Superior temporal gyrus (tissue), 1 donor: ENCODE results near the gene MRPS23.
"Not testable (repeated sequence)": the region's sequence is repeated elsewhere in the genome, so short reads cannot be mapped to it uniquely, and the experiment has no call there.

Experiments
- DNase-seq: peaks from one replicate; pipeline ENCODE4 v3.0.0-alpha.2; 2016; ENCODE audit errors: extremely low spot score

The MRPS23 gene

DNA sequence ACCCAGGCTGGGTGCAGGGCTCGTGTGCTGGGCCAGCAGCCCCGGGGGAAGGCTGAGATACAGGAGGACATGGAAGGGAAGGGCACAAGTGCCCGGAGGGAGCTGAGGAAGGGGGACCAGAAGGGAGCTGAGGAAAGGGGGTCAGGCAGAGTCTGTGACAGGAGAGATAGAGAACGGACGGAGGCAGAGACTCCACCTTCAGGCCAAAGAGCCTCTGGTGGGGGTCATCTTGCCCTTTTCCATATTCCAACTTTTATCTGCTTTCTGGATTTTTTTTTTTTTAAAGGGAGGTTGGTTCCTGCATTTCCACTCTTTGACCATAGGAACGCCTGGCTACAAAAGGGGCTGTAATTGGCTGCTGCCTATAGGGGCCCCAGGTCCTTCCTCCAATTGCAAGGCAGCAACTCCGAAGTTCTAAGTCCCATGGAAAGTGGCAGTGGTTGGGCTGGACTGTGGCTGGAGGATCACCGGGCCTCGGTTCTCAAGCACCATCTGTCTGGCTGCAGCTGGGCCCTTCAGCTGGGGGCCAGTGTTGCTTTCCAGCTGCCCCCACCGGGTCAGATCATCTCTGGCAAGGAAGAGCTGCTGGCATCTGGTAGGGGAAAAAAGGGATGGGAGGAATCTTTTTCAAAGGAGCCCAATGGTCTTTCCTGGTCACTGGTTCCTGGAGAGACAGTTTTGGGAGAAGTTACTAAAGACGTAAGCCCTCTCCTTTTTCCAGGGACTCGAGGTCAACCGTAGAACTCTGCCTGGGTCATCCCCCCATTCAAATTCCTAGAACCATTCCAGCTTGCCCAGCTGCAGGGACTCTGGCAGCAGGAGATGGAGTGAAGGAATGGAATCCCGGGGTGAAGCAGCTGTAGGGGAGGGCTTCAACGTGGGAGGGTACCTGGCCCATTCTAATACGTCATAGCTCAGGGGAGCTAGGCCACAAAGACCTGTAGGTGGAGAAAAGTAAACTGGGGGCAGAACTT is 13.1 kb upstream of the MRPS23 start:
- DNase-seq = peak; percentile 78

DNA sequence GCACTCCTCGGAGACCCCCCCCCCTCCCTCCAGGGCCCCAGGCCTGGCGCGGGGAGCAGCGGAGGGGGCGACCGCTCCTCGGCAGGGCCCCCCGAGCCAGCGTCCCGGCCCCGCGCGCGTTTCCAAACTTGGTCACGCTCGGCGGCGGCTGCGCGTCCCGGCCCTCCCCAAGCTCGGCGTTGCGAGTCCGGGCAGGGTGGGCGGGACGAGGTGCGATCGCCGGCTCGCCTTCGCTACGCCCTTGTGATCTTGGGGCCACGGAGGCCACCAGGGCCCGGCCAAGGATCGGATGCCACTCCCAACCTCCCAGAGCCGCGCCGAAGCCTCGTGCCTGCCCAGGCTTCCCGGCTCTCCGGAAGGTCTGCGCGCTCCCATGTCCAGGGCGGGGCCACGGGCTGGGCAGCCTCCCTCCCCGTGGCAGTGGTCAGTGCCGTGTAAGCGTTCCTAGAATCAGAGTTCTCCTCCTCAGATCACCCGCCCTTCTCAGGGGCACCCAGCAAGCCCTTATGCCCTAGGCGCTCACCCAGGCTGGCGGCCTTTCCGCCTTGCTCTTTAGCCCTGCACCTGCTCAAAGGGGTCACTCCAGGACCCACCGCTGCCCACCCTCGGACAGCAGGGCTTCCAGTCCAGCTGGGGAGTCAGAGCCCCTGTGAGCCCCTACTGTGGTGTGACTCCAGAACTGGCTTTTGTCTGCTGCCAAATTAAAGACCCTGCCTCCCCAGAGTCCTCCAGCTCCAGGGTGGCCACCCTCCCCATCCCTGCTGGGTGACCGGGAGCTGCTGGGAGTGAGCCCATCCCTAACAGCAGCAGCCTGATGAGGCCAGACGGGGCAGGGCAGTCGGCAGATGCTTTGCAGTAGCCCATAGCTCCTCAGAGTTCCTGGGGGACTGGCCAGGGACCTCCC is 12.2 kb upstream of the MRPS23 start:
- DNase-seq = no peak

DNA sequence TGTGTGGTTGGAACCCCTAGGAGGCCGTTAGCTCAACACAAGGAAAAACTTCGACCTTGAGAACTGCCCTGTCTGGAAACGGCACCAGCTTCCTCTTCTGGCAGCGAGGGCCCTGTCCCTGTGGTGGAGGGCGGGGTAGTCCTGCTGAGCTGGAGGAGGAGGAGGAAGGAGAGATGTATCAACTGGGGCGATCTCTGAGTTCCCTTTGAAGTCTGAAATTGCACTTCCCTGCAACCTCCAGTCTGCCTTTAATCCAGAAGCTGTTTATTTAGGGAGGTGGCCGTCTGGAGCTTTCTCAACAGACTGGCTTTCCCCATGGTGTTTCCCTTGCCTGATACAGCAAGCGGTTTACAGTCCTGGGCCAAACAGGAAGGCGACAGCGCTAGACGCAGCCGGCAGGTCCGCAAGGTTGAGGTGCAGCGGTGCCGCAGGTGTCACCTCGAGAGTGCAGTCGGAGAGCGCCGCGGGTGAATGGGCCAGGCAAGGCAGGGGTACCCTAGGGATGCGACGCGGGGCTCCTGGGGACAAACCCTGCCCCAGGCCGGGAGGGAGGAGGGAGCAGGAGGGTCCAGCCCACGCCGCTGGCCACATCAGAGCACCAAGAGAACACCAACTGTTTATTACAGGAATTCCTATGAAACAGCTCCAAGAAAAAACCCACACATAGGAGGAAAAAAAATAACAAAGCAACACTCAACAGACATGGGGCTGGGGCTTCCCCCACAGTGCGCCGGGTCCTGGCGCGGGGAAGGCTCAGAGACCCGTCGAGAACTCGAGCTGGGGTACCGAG is 11.4 kb upstream of the MRPS23 start:
- no peak for DNase-seq

DNA sequence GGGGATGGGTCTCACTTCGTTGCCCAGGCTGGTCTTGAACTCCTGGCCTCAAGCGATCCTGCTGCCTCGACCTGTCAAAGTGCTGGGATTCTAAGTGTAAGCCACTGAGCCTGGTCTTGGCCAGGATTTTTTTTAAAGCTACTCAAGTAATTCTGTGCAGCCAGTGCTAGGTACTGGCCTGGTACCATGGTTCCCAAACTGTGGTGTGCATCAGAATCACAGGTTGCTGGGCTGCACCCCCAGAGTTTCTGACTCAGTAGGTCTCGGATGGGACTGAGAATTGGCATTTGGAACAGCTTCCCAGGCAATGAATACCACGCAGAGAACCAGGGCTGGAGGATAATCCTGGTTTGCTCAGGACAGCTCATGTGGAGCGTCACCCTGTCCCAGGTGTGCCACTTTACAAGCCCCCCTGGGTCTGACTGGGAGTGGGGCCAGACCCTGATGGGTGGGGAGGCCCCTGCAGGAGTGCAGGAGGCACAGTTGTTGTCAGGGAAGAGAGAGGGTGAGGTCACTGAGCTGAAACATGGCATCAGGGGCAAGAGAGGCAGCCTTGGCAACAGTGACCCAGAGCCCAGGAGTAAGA is 10.7 kb upstream of the MRPS23 start:
- DNase-seq = no peak

DNA sequence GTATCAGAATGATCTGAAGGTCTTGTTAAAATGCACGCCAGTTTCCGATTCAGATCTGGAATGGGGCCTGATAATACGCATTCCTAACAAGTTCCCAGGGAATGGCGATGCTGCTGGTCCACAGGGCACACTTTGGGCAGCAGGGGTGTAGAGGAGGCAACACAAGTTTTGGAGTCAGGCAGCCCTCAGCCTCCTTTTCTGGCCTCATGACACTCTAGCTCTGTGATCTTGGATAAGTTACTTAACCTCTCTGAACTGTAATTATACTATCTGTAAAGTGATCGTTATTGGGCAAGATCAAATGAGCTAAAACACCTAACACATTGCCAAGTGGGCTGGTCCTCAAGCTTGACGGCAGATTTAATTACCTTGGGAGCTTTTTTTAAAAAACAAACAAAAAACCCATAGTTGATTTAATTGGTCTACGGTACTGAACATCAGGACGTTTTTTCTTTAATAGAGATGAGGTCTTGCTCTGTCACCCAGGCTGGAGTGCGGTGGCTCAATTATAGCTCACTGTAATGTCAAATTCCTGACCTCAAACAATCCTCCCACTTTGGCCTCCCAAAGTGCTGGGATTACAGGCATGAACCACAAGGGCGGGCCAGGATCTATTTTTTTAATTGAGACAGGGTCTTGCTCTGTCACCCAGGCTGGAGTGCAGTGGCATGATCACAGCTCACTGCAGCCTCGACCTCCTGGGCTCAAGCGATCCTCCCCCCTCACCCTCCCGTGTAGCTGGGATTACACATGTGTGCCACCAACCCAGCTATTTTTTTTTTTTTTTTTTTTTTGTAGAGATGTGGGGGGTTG is 10.0 kb upstream of the MRPS23 start:
- DNase-seq = no peak

DNA sequence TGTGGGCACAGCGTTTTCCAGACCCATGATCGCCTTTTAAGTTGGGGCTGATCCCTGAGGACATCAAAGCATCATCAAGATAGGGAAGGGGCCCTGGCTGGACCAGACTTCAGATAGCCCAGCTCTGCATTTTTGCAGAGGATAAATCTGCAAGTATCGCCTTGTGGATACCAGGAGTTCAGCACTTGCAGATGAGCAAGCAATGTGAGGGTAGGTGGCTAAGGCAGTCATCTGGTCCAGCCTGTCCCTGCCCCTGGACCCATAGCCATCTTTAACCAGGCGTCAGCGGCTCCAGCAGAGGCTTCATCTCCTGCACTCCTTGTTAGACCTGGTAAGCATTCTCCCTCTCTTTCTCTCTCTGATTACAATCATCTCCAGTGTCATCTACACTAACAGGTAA is 9.0 kb upstream of the MRPS23 start:
- no peak for DNase-seq

DNA sequence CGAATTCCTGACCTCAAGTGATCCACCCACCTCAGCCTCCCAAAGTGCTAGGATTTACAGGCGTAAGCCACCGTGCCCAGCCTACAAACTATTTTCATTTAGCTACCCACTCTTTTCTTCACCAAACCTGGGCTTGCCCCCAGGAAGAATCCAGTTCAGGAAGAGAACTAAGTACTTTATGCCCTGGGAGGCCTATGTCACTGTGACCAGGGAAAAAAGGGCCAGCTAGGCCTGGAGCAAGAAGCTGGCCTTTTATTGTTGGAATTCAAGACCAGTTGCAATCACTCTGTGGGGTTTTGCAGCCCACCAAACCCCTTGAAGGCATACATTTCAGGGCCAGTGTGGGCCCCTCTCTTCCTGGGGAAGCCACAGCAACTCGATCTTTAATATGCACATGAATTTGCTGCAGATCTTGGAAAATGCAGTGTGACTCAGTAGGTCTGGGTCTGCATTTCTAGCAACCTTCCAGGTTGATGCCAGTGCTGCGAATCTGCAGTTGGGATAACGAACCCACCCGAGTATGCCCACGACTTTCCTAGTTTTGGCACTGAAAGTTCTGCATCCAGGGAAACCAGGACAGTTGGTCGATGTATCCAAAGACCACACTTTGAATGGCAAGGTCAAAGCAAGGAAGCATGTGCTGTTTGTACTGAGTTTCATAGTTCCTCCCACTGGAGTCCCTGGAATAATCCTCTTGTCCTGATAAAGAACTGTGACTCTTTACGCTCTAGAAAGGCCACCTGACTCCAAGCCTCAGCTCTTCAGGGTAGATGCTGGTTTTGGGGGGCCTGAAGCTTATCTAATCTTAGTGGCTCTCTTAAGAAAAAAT is 7.2 kb upstream of the MRPS23 start:
- no peak for DNase-seq

DNA sequence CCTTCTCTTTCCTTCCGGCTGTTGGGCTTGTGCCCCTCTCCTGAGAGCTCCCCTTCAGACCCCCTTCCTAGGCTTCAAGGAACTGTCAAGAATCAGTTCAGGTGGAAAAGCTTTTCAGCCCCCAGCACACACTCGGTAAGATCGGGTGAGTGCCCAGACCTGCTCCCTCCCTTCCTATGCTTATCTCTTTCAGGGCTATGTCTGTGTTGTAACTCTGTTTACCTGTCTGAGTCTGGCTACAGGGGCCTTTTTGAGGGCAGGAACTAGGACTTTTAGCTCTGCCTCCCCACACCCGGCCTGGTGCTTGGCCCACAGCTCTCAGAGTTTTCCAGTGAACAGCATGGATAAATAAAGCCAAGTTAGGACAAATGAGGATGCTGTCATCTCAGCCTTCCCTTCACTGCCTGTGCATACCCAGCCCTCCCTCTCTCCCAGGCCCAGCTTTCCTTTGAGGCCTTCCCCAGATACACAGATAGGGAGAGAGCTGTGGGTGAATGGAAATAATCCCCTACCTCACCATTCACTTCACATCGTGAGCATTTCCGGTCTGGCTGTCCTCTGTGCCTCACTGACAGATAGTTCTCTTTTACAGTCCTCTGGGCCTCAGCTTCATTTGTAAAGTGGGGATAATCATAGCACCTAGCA is 5.7 kb upstream of the MRPS23 start:
- no peak for DNase-seq

DNA sequence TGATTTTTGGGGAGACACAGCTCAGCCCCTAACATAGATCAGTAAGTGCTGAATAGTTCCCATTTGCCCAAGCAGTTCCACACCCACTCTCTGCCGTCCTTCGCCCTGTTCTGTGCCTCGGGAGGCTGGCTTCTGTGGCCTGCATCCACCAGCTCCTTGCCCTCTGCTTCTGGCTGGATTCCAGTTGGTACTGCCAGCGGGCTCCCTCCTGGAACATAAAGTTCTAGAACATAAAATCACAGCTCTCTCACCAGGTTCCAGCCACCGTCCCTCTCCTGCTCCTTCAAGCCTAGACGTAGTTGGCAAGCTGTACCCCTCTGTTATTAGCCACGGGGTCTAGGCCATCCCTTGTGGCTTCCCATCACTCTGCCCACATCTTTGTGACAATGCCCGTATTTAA is 3.9 kb upstream of the MRPS23 start:
- DNase-seq = no peak

DNA sequence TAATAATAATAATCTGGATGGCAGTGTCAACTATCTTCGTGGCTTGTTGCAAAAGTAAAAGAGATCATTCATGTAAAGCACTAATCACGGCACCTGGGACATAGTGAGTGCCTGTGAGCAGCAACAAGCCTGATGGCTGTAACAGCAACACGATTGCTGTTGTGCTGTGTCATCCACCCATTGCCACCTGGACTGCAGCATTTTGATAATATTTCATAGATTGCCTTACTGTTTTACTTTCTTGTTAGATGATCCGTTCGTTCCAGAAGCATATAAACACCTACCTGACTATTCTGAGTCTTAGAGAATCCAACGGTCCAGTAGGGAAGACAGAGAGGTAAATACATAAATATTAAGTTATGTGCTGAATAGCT is 3.1 kb upstream of the MRPS23 start:
- DNase-seq = no peak

DNA sequence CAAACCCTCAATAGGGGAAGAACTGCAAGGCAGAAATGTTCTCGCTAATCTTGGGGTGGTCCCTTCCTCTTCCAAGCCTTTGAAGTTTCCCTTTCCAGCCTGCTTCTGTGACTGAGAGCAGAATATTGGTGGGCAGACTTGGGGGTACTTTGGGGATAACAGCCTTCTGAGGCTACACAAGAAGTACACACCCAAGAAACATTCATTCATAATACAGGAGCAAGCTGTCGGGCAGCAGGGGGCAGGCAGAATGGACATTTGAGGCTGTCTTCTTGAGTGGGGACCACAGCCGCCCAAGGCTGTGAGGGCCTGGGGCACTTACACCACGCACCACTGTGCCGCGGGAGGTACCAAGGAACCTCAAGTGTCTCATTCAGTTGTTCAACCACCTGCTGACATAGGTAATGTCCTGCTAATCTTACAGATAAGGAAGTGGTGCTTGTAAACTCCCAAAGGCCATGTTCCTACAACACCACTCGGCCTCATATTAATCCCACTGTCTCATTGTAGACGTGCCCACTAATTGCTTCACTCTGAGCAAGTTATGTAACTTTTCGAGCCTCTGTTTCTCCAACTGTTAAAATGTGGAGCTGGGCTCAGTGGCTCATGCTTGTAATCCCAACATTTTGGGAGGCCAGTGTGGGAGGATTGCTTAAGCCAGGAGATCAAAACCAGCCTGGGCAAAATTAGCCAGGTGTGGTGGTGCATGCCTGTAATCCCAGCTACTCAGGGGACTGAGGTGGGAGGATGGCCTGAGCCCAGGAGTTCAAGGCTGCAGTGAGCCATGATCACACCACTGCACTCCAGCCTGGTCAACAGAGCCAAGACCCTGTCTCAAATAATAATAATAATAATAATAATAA is 2.5 kb upstream of the MRPS23 start:
- DNase-seq = no peak

DNA sequence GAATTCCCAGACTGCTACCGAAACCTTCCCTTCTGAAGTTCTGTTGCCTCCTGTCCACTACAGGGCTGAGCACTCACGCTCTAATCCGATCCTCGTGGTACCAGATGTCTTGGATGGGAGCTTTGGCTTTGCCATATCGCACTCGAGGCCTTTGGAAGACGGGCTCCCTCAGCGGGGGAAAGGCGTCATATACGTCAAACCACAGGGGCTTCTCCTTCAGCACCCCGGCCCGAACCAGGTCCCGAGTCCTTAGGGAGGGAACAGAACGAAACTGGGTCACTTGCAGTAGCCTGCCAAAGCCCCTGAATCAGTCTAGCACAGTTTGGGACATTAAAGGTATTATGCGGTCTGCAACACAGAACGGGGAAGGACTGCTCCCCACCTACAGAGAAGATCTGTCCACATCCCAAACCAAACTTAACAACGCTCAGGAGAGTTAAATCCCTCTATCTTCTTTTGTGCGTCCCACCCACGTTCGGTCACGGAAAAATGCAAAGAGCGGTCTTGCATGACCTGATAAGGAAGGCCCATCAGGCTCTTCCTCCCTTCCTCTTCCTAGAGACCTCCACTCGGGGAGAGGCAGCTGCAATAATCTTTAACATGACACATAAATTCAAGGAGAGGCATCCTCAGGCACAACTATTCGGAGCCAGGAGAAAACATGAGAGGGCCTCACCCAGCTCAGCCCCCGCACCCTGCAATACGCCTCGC is 526 bp downstream of the MRPS23 start:
- no peak for DNase-seq

DNA sequence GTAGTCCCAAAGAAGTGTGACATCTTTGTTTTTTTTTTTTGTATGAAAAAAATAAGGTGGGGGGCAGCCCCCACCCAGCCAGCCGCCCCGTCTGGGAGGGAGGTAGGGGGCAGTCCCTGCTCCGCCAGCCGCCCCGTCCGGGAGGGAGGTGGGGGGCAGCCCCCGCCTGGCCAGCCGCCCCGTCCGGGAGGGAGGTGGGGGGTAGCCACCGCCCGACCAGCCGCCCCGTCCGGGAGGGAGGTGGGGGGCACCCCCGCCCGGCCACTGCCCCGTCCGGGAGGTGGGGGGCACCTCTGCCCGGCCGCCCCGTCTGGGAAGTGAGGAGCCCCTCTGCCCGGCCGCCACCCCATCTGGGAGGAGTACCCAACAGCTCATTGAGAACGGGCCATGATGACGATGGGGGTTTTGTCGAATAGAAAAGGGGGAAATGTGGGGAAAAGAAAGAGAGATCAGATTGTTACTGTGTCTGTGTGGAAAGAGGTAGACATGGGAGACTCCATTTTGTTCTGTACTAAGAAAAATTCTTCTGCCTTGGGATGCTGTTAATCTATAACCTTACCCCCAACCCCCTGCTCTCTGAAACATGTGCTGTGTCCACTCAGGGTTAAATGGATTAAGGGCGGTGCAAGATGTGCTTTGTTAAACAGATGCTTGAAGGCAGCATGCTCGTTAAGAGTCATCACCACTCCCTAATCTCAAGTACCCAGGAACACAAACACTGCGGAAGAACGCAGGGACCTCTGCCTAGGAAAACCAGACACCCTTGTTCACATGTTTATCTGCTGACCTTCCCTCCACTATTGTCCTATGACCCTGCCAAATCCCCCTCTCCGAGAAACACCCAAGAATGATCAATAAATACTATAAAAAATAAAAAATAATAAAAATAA is 3.5 kb downstream of the MRPS23 start:
- not testable (repeated sequence) for DNase-seq

DNA sequence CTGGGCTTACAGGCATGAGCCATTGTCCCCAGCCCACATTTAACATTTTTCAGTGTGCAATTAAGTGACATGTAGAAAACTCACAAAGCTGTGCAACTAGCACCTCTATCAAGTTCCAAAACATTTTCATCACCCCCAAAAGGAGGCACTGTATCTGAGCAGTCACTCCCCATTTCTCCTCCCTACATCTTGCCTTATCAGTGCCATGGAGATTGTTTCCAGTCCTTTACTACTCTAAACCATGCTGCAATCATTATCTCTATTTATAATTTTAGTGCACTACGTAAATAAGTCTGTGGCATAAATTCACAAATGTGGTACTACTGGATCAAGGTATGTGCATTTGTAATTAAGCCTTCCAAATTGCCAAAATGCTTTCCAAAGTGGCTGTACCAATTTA is 7.6 kb downstream of the MRPS23 start:
- DNase-seq = no peak

DNA sequence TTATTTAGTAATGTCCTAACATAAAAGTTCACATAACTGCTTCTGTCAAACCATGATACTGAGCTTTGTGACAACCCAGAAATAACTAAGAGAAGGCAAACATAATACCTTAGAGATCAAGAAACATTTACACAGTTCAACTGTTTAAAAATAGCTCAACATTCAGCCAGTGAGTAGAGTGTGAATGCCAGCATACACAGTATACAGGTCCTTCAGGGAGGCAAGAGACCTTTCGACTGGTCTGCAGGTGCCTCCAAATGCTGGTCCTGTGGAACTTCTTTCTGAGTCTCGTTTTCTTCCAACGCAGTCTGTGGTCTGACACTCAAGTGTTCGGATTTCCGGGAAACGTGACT is 10.3 kb downstream of the MRPS23 start:
- no peak for DNase-seq

DNA sequence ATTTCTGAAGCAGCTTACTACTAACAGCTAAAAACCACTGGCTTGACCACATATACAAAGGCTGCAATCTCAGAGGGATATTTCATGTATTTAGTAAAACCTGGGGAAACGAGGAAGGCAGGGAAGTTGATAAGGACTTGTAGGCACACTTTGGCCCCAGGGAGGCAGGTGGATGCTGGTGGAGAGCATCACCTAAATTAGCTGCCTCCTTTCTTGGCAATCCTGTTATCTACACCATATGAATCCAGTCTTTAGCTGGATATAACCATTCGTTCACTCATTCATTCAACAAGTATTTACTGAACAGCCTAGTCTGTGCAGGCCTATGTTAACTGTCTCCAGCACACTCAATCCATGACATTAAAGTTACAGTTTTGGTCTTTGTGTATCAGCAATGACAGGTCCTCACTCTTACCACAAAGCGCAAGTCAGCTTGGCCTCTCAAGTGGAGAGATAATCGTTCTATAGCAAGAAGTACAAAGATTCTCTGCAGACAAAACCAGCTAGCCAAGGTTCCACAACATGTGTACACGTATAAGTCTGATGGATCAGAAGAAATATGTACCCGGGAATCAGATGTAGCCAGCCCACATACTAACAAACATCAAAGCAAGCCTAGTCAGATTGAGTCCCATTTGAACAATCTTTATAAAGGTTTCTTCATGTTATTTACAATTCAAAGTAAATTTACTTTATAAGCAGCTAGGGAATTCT is 10.8 kb downstream of the MRPS23 start:
- DNase-seq = no peak
